ENCODE measurements around the gene PDZD4. TPM values are rescaled to one million over a fixed set of nuclear protein-coding genes. Genes with fewer than 3 reads are reported as not detected.

PDZD4 gene
- total RNA-seq, 1 donor = under 0.01 TPM

- Histone ChIP-seq H3K36me3 (ENCODE audit: insufficient read depth, low read length) (no peaks in the 10 kb centered on the region), H3K4me1 (ENCODE audit: insufficient read depth, low read length) (no peaks in the 10 kb centered on the region), H2AFZ (ENCODE audit: low read length) (no peak overlapping the region), H3K27ac (ENCODE audit: low read depth, low read length) (no peak overlapping the region), H3K4me3 (ENCODE audit: insufficient read depth, low read length) (no peak overlapping the region), H3K4me2 (ENCODE audit: insufficient read depth, low read length) (no peak overlapping the region), H3K9me3 (ENCODE audit: low read depth, low read length) (no peaks in the 10 kb centered on the region), H3K79me2 (ENCODE audit: insufficient read depth, low read length) (no peaks in the 10 kb centered on the region), H3K27me3 (ENCODE audit: insufficient read depth, low read length) (peaks cover 50% of the 10 kb centered on the region), H4K20me1 (ENCODE audit: insufficient read depth, low read length) (peaks cover 9% of the 10 kb centered on the region)
- peak; percentile 72 for DNase-seq (ENCODE audit: insufficient read length, low spot score, missing footprints)
- no peak for TF ChIP-seq CTCF (IDR thresholded peaks at IDR 0.05; ENCODE audit: extremely low read depth, low read depth, low read length)
These were observed 48.0 kb upstream of the PDZD4 start for GRCh38 chrX:153878345-153878744.

GRCh38 chrX:153877571-153878261 is 47.4 kb upstream of the PDZD4 start:
- Histone ChIP-seq H3K36me3 (ENCODE audit: insufficient read depth, low read length) (no peaks in the 10 kb centered on the region), H3K27ac (ENCODE audit: low read depth, low read length) (no peak overlapping the region), H3K79me2 (ENCODE audit: insufficient read depth, low read length) (no peaks in the 10 kb centered on the region), H2AFZ (ENCODE audit: low read length) (no peak overlapping the region), H3K4me2 (ENCODE audit: insufficient read depth, low read length) (no peak overlapping the region), H3K27me3 (ENCODE audit: insufficient read depth, low read length) (peaks cover 45% of the 10 kb centered on the region), H4K20me1 (ENCODE audit: insufficient read depth, low read length) (peaks cover 9% of the 10 kb centered on the region), H3K9me3 (ENCODE audit: low read depth, low read length) (no peaks in the 10 kb centered on the region), H3K4me1 (ENCODE audit: insufficient read depth, low read length) (no peaks in the 10 kb centered on the region), H3K4me3 (ENCODE audit: insufficient read depth, low read length) (no peak overlapping the region)
- peak; percentile 59 for DNase-seq (ENCODE audit: insufficient read length, low spot score, missing footprints)
- TF ChIP-seq CTCF (IDR thresholded peaks at IDR 0.05; ENCODE audit: extremely low read depth, low read depth, low read length) = no peak

GRCh38 chrX:153876112-153876491 is 45.8 kb upstream of the PDZD4 start:
- H3K36me3 ChIP-seq (ENCODE audit: insufficient read depth, low read length) = no peaks in the 10 kb centered on the region
- H3K4me1 ChIP-seq (ENCODE audit: insufficient read depth, low read length) = no peaks in the 10 kb centered on the region
- no peaks in the 10 kb centered on the region for H3K79me2 ChIP-seq (ENCODE audit: insufficient read depth, low read length)
- H3K27me3 ChIP-seq (ENCODE audit: insufficient read depth, low read length) = peaks cover 36% of the 10 kb centered on the region
- no peak overlapping the region for H2AFZ ChIP-seq (ENCODE audit: low read length)
- peaks cover 9% of the 10 kb centered on the region for H4K20me1 ChIP-seq (ENCODE audit: insufficient read depth, low read length)
- H3K4me3 ChIP-seq (ENCODE audit: insufficient read depth, low read length) = no peak overlapping the region
- peak; percentile 81 for DNase-seq (ENCODE audit: insufficient read length, low spot score, missing footprints)
- H3K9me3 ChIP-seq (ENCODE audit: low read depth, low read length) = no peaks in the 10 kb centered on the region
- H3K27ac ChIP-seq (ENCODE audit: low read depth, low read length) = no peak overlapping the region
- TF ChIP-seq CTCF (IDR thresholded peaks at IDR 0.05; ENCODE audit: extremely low read depth, low read depth, low read length) = no peak
- H3K4me2 ChIP-seq (ENCODE audit: insufficient read depth, low read length) = no peak overlapping the region

GRCh38 chrX:153875391-153876111 is 45.2 kb upstream of the PDZD4 start:
- Histone ChIP-seq H3K9me3 (ENCODE audit: low read depth, low read length) (no peaks in the 10 kb centered on the region), H3K27me3 (ENCODE audit: insufficient read depth, low read length) (peaks cover 31% of the 10 kb centered on the region), H4K20me1 (ENCODE audit: insufficient read depth, low read length) (peaks cover 9% of the 10 kb centered on the region), H3K27ac (ENCODE audit: low read depth, low read length) (no peak overlapping the region), H2AFZ (ENCODE audit: low read length) (no peak overlapping the region), H3K4me2 (ENCODE audit: insufficient read depth, low read length) (no peak overlapping the region), H3K79me2 (ENCODE audit: insufficient read depth, low read length) (no peaks in the 10 kb centered on the region), H3K4me1 (ENCODE audit: insufficient read depth, low read length) (no peaks in the 10 kb centered on the region), H3K36me3 (ENCODE audit: insufficient read depth, low read length) (no peaks in the 10 kb centered on the region), H3K4me3 (ENCODE audit: insufficient read depth, low read length) (no peak overlapping the region)
- no peak for TF ChIP-seq CTCF (IDR thresholded peaks at IDR 0.05; ENCODE audit: extremely low read depth, low read depth, low read length)
- peak; percentile 95 for DNase-seq (ENCODE audit: insufficient read length, low spot score, missing footprints)

Data from osteoblast (primary cell).